OCI-LY3 (cell line): ENCODE data around the gene SERPINA12.

Experiments
- EZH2phosphoT487 ChIP-seq: fragments of 200-600 bp; shearing (Covaris generic); IDR thresholded peaks from 2 replicates; pipeline ENCODE4 v1.6.1; 2018; ENCODE audit warnings: antibody characterized with exemption, mixed run types, low read depth
- TF ChIP-seq, protein P1 (sequence below): fragments of 200-600, 300-600 bp; sonication (generic); IDR thresholded peaks from 2 replicates; pipeline ENCODE4 v1.5.1; 2014; ENCODE audit warnings: antibody characterized with exemption, low read length, low read depth

DNA sequence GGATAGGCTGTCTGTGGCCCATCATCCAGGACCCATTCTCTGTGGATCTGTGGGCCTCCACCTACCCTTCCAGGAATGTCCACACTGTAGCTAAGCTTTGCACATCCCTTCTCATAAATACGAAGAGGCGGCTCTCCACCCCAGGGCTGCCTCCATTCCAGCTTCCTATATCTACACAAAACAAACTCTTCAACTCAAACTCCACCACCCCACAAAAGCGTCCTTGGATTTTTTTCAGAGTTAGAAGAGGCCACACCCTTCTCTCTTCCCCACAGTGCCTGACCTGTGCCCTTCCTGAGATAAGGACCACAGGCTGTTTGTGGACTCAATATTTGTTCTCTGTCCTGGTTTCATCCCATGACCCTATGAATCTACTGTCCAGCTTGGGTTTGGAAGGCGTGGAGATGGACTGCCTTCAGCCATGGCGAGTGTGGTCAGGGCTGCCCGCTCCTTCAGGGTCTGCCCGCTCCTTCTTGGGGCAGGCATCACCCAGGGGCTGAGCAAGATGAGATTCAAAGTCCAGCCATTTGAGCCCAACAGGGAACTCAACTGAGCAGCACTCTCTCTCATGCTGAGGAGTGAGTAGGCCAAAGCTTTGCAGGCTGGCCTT, 13.0 kb upstream of the SERPINA12 start:
- TF ChIP-seq, protein P1, sequence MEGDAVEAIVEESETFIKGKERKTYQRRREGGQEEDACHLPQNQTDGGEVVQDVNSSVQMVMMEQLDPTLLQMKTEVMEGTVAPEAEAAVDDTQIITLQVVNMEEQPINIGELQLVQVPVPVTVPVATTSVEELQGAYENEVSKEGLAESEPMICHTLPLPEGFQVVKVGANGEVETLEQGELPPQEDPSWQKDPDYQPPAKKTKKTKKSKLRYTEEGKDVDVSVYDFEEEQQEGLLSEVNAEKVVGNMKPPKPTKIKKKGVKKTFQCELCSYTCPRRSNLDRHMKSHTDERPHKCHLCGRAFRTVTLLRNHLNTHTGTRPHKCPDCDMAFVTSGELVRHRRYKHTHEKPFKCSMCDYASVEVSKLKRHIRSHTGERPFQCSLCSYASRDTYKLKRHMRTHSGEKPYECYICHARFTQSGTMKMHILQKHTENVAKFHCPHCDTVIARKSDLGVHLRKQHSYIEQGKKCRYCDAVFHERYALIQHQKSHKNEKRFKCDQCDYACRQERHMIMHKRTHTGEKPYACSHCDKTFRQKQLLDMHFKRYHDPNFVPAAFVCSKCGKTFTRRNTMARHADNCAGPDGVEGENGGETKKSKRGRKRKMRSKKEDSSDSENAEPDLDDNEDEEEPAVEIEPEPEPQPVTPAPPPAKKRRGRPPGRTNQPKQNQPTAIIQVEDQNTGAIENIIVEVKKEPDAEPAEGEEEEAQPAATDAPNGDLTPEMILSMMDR: no peak
- no peak for TF ChIP-seq EZH2phosphoT487
